C1 segment of cervical spinal cord (tissue), 14 donors: ENCODE results near the gene NKX2-1.

Source experiments
- DNase-seq, 14 donors: peaks; one replicate each; lab custom pipeline; 2025; lab: John Stamatoyannopoulos, UW

The NKX2-1 gene

GRCh38 chr14:36518031-36518585 is 1.9 kb downstream of the NKX2-1 start:
- no peak for DNase-seq

- no peak for DNase-seq
Observed at GRCh38 chr14:36517242-36518030, 2.6 kb downstream of the NKX2-1 start.

- no peak for DNase-seq
Observed at GRCh38 chr14:36516719-36517241, 3.3 kb downstream of the NKX2-1 start.

DNA sequence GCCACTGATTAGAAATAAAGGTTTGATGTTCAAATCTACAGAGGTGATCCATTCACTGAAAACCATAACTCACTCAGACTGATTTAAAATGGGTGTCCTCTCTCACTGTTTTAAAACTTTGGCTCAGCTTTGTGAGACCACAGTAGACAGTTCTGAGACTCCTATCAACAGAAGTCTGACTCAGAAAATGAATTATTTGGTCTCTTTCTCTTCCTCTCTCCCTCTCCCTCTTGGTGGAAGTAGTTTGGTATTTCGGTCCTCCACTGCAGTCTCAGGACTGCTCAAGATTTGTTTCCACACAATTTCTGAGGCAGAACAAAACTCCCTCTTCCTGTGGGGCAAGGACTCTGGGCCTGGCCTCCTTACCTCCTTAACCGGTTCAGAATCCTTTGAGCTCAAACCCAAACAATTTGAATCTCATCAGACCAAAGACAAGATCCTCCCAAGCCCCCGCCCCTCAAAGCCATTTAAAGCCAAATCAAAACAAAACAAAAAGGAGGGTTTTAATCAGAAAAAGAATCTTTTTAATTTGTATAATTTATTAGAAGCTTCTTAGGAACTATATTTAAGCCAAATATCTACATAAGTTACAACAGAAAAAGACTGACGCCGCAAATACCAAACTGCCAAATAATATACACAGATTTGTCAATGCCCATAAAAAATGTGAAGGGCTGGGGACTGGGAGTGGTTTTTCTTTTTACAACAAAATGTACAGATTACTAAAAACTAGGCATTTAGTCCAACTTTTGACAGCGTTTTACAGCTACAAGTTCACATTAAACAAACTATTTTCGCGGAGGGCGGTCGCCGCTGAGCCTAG is 3.9 kb downstream of the NKX2-1 start:
- DNase-seq = no peak

DNA sequence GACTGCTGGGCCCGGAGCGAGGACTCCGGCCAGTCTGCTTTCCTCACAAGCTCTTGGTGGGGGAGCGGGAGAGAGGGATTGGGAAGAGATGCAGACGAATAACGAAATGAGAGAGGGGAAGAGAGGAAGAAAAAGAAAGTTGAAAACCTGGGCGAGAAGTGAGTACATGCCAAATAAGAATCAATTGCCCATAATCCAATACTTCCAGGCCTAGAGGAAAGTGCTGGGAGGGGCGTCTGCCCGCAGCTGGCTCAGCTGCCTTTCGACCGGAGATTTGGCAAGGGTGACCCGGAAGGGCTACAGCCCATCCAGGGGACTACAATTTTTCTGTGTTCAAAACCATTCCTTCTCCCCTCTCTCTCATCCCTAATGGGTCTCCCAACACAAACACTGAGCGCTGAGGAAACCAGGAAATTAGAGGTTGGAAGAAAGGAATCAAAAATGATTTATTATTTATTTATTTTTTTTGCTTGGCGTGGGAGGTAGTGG is 4.9 kb downstream of the NKX2-1 start:
- DNase-seq = no peak

GRCh38 chr14:36514278-36515104 is 5.5 kb downstream of the NKX2-1 start:
- no peak for DNase-seq

GRCh38 chr14:36513451-36514277 is 6.4 kb downstream of the NKX2-1 start:
- no peak for DNase-seq

GRCh38 chr14:36513012-36513420 is 7.0 kb downstream of the NKX2-1 start:
- DNase-seq = no peak

DNA sequence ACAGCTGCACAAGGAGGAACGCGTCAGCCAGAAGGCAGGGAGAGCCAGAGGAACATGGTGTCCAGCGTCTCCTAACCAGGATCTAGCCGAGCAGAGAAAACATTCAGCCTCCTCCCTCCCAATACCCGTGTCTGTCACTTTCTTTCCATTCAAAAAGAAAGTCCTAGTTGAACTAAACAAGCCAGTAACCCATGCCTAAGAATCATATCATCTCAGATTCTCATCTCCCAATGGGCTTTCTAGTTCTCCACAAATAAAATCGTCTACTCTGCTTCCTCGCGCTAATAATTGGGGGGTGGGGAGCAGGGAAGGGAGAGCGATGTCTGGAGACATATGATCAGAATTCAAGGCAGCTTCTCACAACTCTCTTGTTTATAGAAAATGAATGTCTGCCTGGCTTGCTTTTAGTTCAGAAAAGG is 7.4 kb downstream of the NKX2-1 start:
- no peak for DNase-seq

- DNase-seq = no peak
Observed at GRCh38 chr14:36511981-36512584, 7.9 kb downstream of the NKX2-1 start.

- no peak for DNase-seq
Observed at GRCh38 chr14:36510874-36511273, 9.2 kb downstream of the NKX2-1 start.

GRCh38 chr14:36510078-36510799 is 9.8 kb downstream of the NKX2-1 start:
- DNase-seq = no peak

- DNase-seq = no peak
Observed at GRCh38 chr14:36509069-36509917, 10.7 kb downstream of the NKX2-1 start.

GRCh38 chr14:36508418-36509068 is 11.5 kb downstream of the NKX2-1 start:
- no peak for DNase-seq

DNA sequence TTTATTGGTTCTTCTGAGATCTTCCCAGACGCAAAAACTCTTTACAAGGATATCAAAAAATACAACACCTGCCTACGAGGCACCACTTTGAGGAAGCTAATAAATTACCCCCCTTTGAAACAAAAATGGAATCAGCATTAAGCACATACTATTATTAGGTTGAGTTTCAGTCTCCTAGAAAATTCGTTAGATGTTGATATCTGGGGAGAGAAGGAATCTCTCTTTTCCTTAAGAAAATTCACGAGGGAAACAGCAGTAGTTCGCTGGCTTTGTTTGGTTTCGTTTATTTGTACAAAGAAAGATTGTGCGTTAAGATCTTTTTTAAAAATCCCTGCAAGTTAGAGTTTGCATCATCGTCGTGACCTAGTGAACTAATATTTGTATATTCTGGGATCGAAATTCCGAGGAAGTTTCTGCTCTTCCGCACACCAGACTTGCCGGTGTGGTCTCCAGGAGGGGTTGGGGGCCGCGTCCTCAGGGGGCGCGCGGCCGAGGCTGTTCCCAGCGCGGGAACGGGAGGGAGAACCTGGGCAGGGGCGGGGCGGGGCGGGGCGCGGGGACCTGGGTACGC is 12.1 kb downstream of the NKX2-1 start:
- no peak for DNase-seq

GRCh38 chr14:36506732-36507614 is 13.1 kb downstream of the NKX2-1 start:
- DNase-seq = no peak
